HG02943 (cell line): Measurements from ENCODE around the gene C22orf15.
A peak's percentile ranks its signal among the peaks of the same experiment; 100 is the strongest.

Experiments
- ATAC-seq: cut with Tn5 transposase; IDR thresholded peaks from one replicate; pipeline ENCODE4 v1.9.1; 2021; ENCODE audit warnings: mild to moderate bottlenecking, low read depth, moderate library complexity; ENCODE audit not compliant: unreplicated experiment

Gene C22orf15

DNA sequence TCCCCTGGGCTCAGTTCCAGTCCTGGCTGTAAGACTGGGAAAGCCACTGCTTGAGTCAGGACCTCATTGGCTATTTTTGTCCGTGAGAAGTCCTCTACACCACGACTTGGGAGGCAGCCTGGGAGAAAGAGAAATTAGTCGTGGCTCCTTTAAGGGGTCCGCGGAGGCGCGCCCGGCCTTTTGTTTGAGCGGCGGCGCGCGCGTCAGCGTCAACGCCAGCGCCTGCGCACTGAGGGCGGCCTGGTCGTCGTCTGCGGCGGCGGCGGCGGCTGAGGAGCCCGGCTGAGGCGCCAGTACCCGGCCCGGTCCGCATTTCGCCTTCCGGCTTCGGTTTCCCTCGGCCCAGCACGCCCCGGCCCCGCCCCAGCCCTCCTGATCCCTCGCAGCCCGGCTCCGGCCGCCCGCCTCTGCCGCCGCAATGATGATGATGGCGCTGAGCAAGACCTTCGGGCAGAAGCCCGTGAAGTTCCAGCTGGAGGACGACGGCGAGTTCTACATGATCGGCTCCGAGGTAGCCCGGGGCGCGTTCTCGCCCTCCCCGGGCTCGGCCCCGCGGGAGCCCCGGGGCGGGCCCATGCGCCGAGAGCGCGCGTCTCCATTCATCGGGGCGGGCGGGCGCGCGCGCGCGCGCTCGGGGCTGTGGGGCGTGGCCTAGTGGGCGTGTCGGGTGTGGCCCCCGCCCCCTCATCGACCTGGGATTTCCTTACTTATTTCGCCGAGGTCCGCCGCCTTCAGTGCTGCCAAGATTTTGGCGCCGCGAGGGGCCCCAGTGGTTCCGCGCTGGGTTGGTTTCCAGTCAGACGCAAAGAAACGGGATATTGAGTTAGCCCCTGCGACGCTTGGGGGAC, 24.2 kb downstream of the C22orf15 start, which contains the start of gene SMARCB1:
Gene SMARCB1, plus strand, starts transcription at position 215 of the 848 bp plus-strand sequence. Its CDS starts 204 bp downstream, at position 419.
- no peak for ATAC-seq

- no peak for ATAC-seq
These were observed 24.8 kb downstream of the C22orf15 start for GRCh38 chr22:23787600-23787896.

- no peak for ATAC-seq
These were observed 25.1 kb downstream of the C22orf15 start for GRCh38 chr22:23787910-23788309.

DNA sequence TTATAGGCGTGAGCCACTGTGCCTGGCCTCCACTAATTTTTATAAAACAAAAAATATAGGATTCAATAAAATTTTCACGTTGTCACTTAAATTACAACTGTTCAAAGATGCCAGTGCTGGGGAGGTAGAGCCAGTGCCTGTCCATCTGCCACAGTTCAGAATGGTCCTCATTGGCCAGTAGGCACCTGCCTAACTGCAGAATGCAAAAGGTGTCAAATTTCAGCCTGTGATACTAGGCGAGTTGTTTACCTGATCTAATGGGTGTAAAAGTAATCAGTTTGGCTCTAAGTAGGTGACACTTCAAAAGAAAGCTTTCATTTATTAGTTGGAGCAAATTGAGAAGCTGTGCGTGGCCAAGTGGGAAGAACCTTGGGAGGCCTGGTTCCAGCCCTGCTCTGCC, 26.3 kb downstream of the C22orf15 start:
- no peak for ATAC-seq

GRCh38 chr22:23789638-23790037, 26.8 kb downstream of the C22orf15 start:
- ATAC-seq: no peak

DNA sequence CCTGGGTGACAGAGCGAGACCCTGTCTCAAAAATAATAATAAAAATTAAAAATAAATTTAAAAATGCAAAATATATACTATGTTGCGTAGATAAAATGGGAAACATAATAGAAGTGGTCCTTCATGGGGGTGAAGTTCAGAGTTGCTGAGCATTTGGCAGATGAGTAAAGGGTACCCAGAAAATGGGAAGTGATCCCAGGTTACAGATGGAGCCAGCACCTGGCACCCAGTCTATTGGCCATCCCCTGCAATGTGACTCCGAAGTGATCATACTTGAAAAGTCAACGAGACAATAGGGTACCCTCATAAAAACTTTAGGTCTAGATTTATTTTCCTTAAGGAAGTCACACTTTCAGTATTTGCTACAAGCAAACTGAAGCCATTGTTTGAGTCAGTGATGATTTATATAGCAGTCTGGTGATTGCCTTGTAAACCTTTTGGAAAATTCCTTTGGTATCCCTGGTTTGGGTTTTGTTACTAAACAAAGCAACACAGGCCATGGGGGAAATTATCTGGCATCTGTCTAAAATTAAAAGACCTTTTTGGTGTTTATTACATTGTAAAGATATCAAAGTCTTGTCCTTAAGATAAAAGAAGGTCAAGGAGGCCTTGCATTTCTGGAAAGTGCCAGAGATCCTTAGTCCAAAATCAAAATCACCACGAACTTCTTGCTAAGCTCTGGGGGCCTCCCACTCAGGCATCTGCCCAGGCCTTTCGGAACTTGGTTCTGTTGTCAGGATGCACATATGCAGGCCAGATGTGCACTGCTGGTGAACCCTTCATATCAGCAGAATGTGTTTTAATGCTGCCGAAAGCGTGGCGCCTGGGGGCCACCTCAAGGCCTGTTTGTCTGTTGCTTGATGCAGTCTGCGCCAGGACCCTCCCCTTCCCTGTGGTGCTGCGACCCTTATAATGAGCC, 28.3 kb downstream of the C22orf15 start:
- no peak for ATAC-seq

- ATAC-seq: no peak
These were observed 29.2 kb downstream of the C22orf15 start for GRCh38 chr22:23791738-23792645.

GRCh38 chr22:23793326-23793725, 30.5 kb downstream of the C22orf15 start:
- ATAC-seq: no peak

DNA sequence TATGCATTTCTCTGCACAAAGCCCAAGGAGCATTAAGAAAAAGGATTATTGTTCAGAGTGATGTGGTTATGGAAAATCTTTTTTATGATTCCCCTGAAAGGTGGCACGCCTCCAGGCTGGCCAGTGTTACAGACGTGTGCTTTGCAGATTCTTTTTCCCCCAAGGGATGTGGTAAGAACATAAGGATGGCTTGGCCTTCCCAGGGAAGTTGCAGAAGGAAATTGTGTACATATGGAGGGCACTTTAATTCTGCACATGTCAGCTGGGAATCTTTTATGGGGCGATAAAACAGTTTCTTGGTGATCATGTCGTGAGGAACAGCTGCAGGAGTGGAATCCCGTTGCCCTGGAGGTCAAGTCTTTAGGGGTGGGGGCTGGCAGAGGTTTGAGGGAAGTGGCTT, 33.7 kb downstream of the C22orf15 start:
- ATAC-seq: no peak

- ATAC-seq: peak; percentile 40
These were observed 37.8 kb downstream of the C22orf15 start for GRCh38 chr22:23800297-23801237.

- peak; percentile 3 for ATAC-seq
These were observed 38.5 kb downstream of the C22orf15 start for GRCh38 chr22:23801238-23801821.

GRCh38 chr22:23801886-23802377, 39.1 kb downstream of the C22orf15 start:
- no peak for ATAC-seq

DNA sequence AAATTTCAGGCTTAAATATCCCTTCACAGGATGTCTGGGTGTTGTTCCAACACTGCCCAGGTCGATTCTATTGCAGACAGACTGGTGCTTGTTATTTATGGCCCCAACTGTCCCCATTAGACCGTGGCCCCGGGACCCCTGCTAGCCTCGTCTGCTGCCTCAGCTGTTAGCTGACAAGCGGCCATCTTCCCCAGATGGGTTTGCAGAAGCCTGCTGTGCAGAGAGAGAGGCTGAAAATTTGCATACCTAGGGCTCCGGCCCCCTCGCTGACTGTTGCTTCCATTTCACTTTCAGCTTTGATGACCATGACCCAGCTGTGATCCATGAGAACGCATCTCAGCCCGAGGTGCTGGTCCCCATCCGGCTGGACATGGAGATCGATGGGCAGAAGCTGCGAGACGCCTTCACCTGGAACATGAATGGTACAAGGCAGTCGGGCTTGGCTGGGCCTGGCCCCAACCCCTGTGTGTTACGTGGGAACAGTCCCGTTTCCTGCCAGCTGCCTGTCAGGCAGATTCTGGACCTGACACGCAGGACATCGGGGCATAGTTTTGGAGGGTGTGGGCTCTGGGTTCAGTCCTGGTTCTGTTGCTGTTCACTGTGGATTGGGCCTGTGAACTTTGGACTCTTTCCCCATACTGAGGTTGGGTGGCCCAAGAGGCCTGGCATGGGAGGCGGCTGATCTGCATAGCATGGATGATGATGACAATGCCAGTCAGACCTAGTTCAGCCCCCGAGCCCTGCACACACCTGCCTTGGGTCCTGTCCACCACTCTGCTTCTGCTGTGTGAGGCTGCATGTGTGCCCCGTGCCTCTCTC, 40.4 kb downstream of the C22orf15 start:
- ATAC-seq: no peak

DNA sequence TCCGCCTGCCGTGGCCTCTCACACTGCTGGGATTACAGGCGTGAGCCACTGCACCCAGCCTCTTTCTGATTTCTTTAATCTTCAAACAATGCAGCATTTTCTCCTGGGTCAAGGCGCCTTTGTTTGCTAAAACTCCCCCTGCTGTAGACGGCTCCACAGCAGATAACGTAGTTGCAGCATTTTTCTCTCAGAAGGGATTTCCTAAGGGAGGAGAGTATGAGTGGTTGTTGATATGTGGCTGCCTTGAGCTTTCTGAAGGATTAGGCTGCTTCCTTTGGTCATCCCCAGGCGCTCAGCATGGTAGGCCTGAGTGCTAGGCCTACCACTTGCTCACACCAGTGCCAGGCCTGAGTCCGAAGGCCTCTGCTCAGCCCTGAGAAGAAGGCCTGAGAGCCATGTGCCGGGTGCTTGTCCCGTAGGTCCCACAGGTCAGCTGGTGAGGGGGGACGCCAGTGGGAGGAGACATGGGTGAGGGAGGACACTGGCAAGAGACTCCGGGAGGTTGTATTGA, 42.0 kb downstream of the C22orf15 start:
- no peak for ATAC-seq

- ATAC-seq: no peak
These were observed 44.0 kb downstream of the C22orf15 start for GRCh38 chr22:23806837-23807236.

- ATAC-seq: no peak
These were observed 49.6 kb downstream of the C22orf15 start for GRCh38 chr22:23812378-23812777.
